ENCODE results near the gene GRB7.
A peak's percentile ranks its signal among the peaks of the same experiment; 100 is the strongest.
"Not testable (repeated sequence)": the region's sequence is repeated elsewhere in the genome, so short reads cannot be mapped to it uniquely, and the experiment has no call there.

Gene GRB7

GRCh38 chr17:39736319-39737165 is 1.2 kb upstream of the GRB7 start:
- DNase-seq, result no peak

GRCh38 chr17:39737206-39737759 is 455 bp upstream of the GRB7 start:
- no peak for DNase-seq

GRCh38 chr17:39738568-39738901 is 797 bp downstream of the GRB7 start:
- peak; percentile 28 for DNase-seq

- DNase-seq, result peak; percentile 77
Measured at GRCh38 chr17:39738983-39739884, 1.5 kb downstream of the GRB7 start.

- no peak for DNase-seq
Measured at GRCh38 chr17:39739885-39740356, 2.2 kb downstream of the GRB7 start.

GRCh38 chr17:39740357-39741111 is 2.8 kb downstream of the GRB7 start:
- DNase-seq, result peak; percentile 63

- DNase-seq, result no peak
Measured at GRCh38 chr17:39742126-39742855, 4.6 kb downstream of the GRB7 start.

- no peak for DNase-seq
Measured at GRCh38 chr17:39742856-39743436, 5.2 kb downstream of the GRB7 start.

GRCh38 chr17:39744075-39744835 is 6.5 kb downstream of the GRB7 start:
- DNase-seq, result no peak

- DNase-seq, result no peak
Measured at GRCh38 chr17:39744836-39745215, 7.1 kb downstream of the GRB7 start.

GRCh38 chr17:39745335-39746144 is 7.8 kb downstream of the GRB7 start:
- no peak for DNase-seq

- DNase-seq, result no peak
Measured at GRCh38 chr17:39746145-39746461, 8.4 kb downstream of the GRB7 start.

- no peak for DNase-seq
Measured at GRCh38 chr17:39747745-39748144, 10.0 kb downstream of the GRB7 start.

- DNase-seq, result not testable (repeated sequence)
Measured at GRCh38 chr17:39748444-39749034, 10.8 kb downstream of the GRB7 start.

- DNase-seq, result no peak
Measured at GRCh38 chr17:39750131-39751015, 12.6 kb downstream of the GRB7 start.

GRCh38 chr17:39751016-39751543 is 13.3 kb downstream of the GRB7 start:
- no peak for DNase-seq

GRCh38 chr17:39751637-39752036 is 13.9 kb downstream of the GRB7 start:
- no peak for DNase-seq

- no peak for DNase-seq
Measured at GRCh38 chr17:39752241-39752881, 14.6 kb downstream of the GRB7 start.
